Camera-type eye (tissue), 1 donor: ENCODE measurements around the gene STPG4. TPM values are rescaled to one million over a fixed set of nuclear protein-coding genes. Genes with fewer than 3 reads are reported as not detected.

Source experiments
- total RNA-seq: library from RNA; depleted of rRNA; stranded (reverse); fragments of >200 nt; gene quantifications from one replicate; pipeline ENCODE4 v1.2.3, GENCODE V29; 2014

STPG4 gene
- total RNA-seq, result not detected

GRCh38 chr2:47155091-47155876 lies at the start of gene STPG4:
TSS of gene STPG4 (minus strand) at chr2:47155308. CDS start at chr2:47155251, 57 bp downstream.

Other genes with a start within 250 kb of the STPG4 start
- gene MCFD2, start 239.5 kb downstream of the STPG4 start, total RNA-seq, result 96.5 TPM
- gene TTC7A, start 214.1 kb downstream of the STPG4 start, total RNA-seq, result 18.5 TPM
- gene CALM2, start 21.2 kb upstream of the STPG4 start, total RNA-seq, result 691 TPM
- 9.8 TPM for gene EPCAM, start 214.0 kb upstream of the STPG4 start, total RNA-seq
- gene MSH2, start 247.8 kb upstream of the STPG4 start, total RNA-seq, result 96.4 TPM